Epithelial cell of esophagus (primary cell): Measurements from ENCODE around the gene TENM4.

Experiments
- DNase-seq: peaks from one replicate; pipeline ENCODE4 v3.0.0; 2010; ENCODE audit warnings: low read depth
- H3K4me3 ChIP-seq: 2 replicates; pipeline ENCODE4 v1.5.1; 2011; ENCODE audit warnings: mild to moderate bottlenecking, low read length, control low read depth
- CTCF ChIP-seq: IDR thresholded peaks from 2 replicates; pipeline ENCODE4 v1.5.1; 2011; ENCODE audit warnings: low read depth, mild to moderate bottlenecking, low read length, control low read depth, inconsistent platforms; ENCODE audit not compliant: insufficient read depth; ENCODE audit errors: missing control alignments

The TENM4 gene

GRCh38 chr11:79019277-79019676, 421.6 kb downstream of the TENM4 start:
- DNase-seq: no peak
- no peak overlapping the region for H3K4me3 ChIP-seq
- no peak for TF ChIP-seq CTCF

GRCh38 chr11:79018371-79018849, 422.4 kb downstream of the TENM4 start:
- no peak overlapping the region for H3K4me3 ChIP-seq
- DNase-seq: no peak
- no peak for TF ChIP-seq CTCF

GRCh38 chr11:79017811-79018210, 423.0 kb downstream of the TENM4 start:
- H3K4me3 ChIP-seq: no peak overlapping the region
- TF ChIP-seq CTCF: no peak
- DNase-seq: no peak

GRCh38 chr11:79013509-79013908, 427.3 kb downstream of the TENM4 start:
- no peak for TF ChIP-seq CTCF
- peak; percentile 73 for DNase-seq
- no peak overlapping the region for H3K4me3 ChIP-seq

GRCh38 chr11:79011357-79011756, 429.5 kb downstream of the TENM4 start:
- no peak overlapping the region for H3K4me3 ChIP-seq
- no peak for TF ChIP-seq CTCF
- DNase-seq: no peak

DNA sequence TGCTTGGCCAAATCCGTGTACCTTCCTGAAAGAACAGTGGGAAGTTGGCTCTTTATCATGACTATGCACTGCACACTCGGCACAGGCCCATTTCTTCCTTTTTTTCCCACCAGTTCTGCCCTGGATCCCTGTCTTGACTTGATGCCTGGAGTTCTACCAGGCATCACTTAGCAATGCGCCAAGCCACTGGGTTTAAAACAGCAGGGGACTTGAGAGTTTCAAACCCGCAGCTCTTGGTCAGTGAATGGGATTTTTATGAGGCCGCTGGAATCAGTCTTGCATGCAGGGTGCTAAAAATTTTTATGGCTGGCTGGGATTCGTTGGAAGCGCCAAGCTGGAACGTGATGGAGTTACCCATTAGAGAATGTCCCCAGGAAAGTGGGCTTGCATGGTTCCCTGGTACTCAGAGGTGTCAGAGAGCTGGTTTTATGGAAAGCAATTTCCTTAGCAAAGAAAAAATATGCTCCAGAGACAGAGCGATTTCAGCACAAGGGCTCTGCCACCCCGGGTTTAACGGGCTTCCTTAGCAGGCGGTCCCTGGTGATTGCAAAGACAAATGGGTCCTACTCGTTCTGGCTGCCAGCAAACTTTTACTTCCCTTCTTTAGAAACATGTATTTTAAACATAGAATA, 432.9 kb downstream of the TENM4 start:
- no peak overlapping the region for H3K4me3 ChIP-seq
- no peak for TF ChIP-seq CTCF
- DNase-seq: no peak

DNA sequence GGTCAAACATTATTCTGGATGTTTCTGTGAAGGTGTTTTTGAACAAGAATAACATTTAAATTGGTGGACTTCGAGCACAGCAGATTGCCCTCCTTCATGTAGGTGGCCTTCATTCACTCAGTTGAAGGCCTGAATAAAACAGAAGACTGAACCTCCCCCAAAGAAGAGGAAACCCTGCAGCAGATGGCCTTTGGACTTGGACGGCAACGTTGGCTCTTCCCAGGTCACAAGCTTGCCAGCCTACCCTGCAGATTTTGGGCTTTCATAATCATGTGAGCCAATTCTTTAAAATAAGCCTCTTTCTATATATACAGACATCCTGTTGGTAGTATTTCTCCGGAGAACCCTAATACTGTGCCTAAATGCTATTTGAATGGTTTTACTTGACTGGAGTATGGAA, 434.0 kb downstream of the TENM4 start:
- DNase-seq: no peak
- no peak for TF ChIP-seq CTCF
- no peak overlapping the region for H3K4me3 ChIP-seq
